ENCODE results near the gene HIBADH.
"Not testable (repeated sequence)": the region's sequence is repeated elsewhere in the genome, so short reads cannot be mapped to it uniquely, and the experiment has no call there.

HIBADH gene

DNA sequence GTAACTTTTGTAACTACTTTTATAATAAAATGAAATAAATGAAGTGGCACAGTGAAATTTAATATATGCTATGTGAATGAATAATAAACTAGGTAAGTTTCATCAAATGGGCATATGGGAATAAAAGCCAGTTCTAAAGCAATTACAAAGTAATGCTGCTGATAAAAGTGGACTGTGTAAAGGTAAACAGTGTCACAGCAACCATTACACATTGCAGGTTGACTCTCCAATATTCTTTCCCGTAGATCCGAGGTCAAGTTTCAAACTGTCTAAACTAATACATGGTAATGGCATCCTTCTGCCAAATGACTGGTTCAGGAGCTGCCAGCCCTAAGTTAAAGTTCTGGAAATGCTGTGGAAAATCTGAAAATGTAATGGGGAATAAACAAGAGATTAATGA lies 6.0 kb downstream of the HIBADH start:
- H3K4me3 Mint-ChIP-seq, result no peak overlapping the region
- H3K27ac Mint-ChIP-seq, result no peak overlapping the region
- peaks cover 12% of the 10 kb centered on the region for H3K36me3 Mint-ChIP-seq
- no peaks in the 10 kb centered on the region for H3K27me3 Mint-ChIP-seq
- peaks cover 13% of the 10 kb centered on the region for H3K4me1 Mint-ChIP-seq
- no peaks in the 10 kb centered on the region for H3K9me3 Mint-ChIP-seq

DNA sequence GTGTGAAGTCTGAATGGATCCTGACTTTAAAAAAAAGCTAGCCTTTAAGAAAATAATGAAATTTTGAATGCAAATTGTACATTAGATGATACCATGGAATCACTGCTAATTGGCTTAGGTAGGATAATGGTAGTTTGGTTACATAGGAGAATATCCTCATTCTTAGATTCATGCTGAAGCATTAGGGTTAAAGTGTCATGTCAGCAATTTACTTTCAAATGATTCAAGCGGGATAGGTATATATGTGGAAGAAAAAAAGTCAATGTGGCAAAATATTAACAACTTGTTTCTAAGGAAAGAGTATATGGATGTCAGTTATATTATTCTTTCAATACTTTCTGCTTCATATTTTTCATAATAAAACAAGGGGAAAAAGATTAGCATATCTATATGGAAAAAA lies 7.5 kb downstream of the HIBADH start:
- H3K27me3 Mint-ChIP-seq, result no peaks in the 10 kb centered on the region
- peaks cover 16% of the 10 kb centered on the region for H3K36me3 Mint-ChIP-seq
- peaks cover 6% of the 10 kb centered on the region for H3K4me1 Mint-ChIP-seq
- no peak overlapping the region for H3K27ac Mint-ChIP-seq
- H3K4me3 Mint-ChIP-seq, result no peak overlapping the region
- H3K9me3 Mint-ChIP-seq, result no peaks in the 10 kb centered on the region

DNA sequence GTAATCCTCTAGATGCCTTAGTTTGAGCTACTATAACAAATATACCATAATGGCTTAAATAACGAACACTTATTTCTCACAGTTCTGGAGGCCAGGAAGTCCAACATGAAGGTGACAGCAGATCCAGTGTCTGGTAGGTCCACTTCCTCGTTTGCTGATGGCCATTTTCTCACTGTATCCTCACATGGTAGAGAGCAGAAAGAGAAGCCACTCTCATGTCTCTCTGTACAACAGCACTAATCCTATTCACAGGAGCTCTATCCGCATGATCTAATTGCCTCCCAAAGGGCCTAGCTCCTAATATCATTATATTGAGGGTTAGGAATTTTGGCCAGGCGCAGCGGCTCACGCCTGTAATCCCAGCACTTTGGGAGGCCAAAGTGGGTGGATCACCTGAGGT lies 10.2 kb downstream of the HIBADH start:
- Mint-ChIP-seq H3K36me3 (peaks cover 20% of the 10 kb centered on the region), H3K27ac (no peak overlapping the region), H3K4me3 (no peak overlapping the region), H3K27me3 (no peaks in the 10 kb centered on the region), H3K4me1 (peaks cover 2% of the 10 kb centered on the region), H3K9me3 (no peaks in the 10 kb centered on the region)

DNA sequence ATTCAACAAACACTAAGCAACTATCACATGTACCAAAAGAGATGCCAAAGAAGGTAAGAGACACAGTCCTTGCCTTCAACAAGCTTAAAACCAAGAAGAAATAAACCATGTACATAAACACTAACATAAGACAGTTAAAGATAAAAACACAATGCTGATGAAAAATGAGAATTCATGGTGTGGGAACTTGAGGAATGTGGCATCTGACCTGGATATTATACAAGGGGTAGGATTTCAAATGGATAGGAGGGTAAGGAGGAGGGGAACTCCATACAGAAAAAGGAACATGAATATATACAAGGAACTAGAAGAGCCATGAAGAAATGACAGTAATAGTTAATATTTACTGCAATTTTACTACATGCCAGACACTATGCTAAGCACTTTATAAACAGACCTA lies 11.0 kb downstream of the HIBADH start:
- Mint-ChIP-seq H3K9me3 (no peaks in the 10 kb centered on the region), H3K36me3 (peaks cover 22% of the 10 kb centered on the region), H3K4me1 (peaks cover 3% of the 10 kb centered on the region), H3K27me3 (no peaks in the 10 kb centered on the region), H3K4me3 (no peak overlapping the region), H3K27ac (no peak overlapping the region)

DNA sequence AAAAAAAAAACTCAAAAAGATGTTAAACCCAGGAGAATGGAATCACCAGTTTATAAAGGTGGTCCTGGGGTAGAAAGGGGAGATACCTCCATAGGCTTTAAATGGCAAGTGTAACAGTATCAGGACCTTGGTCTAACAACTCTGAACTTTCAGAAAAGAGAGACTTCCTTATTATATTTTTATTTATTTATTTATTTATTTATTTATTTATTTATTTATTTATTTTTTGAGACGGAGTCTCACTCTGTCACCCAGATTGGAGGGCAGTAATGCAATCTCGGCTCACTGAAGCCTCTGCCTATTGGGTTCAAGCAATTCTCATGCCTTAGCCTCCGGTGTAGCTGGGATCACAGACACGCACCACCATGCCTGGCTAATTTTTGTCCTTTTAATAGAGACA lies 12.4 kb downstream of the HIBADH start:
- no peaks in the 10 kb centered on the region for H3K9me3 Mint-ChIP-seq
- no peak overlapping the region for H3K27ac Mint-ChIP-seq
- H3K4me3 Mint-ChIP-seq, result no peak overlapping the region

DNA sequence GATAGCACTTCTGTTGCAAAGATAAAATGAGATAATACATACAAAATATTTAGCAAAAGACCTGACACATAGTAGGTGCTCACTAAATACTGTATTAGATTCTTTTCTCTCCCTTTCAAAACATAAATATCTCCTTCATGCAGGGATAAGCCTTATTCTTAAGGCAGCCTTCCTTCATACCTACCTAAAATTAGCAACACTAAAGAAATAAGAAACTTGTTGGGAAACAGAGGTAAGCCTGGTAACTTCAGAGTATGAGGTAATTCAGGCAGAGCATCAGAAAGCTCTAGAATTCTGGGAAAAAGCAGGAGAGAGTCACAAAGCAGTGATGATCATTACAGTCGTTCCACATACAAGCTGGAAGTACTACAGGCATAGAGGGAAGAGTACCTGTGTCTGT lies 15.2 kb downstream of the HIBADH start:
- Mint-ChIP-seq H3K27ac (no peak overlapping the region), H3K36me3 (peaks cover 25% of the 10 kb centered on the region), H3K4me1 (peaks cover 14% of the 10 kb centered on the region), H3K9me3 (no peaks in the 10 kb centered on the region), H3K27me3 (no peaks in the 10 kb centered on the region), H3K4me3 (no peak overlapping the region)

More for the DNA sequence above, 12.4 kb downstream of the HIBADH start:
- Mint-ChIP-seq H3K4me1 (peaks cover 9% of the 10 kb centered on the region), H3K36me3 (peaks cover 24% of the 10 kb centered on the region), H3K27me3 (no peaks in the 10 kb centered on the region)

DNA sequence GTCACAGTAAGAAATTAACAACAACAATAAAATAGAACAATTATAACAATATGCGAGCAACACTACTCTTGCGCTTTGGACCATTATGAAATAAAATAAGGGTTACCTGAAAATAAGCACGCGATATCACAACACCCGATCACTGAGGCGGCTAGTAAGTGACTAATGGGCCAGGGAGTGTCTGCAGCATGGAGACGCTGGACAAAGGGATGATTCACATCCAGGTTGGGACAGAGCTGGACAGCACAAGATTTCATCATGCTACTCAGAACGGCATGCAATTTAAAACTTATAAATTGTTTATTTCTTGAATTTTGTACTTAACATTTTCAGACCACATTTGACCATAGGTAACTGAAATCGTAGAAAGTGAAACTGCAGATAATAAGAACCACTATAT lies 15.6 kb downstream of the HIBADH start:
- H3K36me3 Mint-ChIP-seq, result peaks cover 23% of the 10 kb centered on the region
- H3K9me3 Mint-ChIP-seq, result no peaks in the 10 kb centered on the region
- no peaks in the 10 kb centered on the region for H3K27me3 Mint-ChIP-seq
- no peak overlapping the region for H3K4me3 Mint-ChIP-seq
- no peak overlapping the region for H3K27ac Mint-ChIP-seq
- H3K4me1 Mint-ChIP-seq, result peaks cover 14% of the 10 kb centered on the region

DNA sequence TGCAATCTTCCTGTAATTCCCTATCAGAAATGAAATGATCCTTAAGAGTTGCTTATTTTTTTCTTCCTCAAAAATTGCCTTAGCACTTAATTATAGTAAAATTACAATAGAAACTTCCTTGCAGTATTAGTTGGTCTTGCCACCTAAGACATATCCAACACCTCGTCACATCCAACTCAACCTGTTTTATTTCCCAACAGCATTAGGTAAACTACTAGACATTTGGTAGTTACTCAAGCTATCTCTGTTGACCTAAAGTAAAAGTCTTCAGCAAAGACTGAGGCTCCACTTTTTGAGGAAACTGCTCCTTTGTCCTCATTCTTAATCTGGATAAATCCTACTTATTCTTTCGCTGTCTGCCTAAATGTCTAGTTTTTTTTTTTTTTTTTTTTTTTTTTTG lies 20.4 kb downstream of the HIBADH start:
- H3K27ac Mint-ChIP-seq, result no peak overlapping the region
- H3K4me1 Mint-ChIP-seq, result peaks cover 22% of the 10 kb centered on the region
- no peaks in the 10 kb centered on the region for H3K27me3 Mint-ChIP-seq
- H3K36me3 Mint-ChIP-seq, result peaks cover 13% of the 10 kb centered on the region
- H3K4me3 Mint-ChIP-seq, result no peak overlapping the region
- H3K9me3 Mint-ChIP-seq, result no peaks in the 10 kb centered on the region

DNA sequence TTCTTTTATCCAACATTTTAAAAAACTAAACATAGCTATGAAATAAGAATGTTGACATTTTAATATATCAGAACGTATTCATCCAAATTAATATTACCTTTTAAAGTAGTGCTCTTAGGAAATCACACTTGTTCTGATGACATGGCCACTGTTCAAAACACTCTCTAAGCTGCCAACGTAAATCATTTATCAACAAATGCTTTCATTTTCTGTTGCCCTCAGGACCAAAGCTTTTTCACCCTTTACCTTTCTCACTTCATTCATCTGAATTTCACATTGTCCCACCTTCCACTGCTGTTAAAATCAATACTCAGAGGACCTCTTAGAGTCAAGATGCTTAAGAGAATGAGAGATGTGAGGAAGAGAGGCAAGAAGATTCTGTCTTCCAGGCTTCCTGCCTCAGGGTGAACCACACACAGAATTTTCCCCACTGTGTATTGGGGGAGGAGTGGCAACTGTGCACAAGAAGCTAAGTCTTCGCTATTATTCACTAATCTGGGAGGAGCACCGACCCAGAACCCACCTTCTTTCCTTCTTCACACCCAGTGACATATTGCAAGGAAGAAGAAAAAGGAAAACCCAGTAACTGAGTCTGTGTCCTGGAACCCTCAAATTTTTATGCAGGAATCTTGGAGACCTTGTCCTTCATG lies 21.0 kb downstream of the HIBADH start:
- Mint-ChIP-seq H3K27me3 (no peaks in the 10 kb centered on the region), H3K27ac (no peak overlapping the region), H3K36me3 (peaks cover 12% of the 10 kb centered on the region), H3K4me1 (peaks cover 25% of the 10 kb centered on the region), H3K4me3 (no peak overlapping the region), H3K9me3 (no peaks in the 10 kb centered on the region)

DNA sequence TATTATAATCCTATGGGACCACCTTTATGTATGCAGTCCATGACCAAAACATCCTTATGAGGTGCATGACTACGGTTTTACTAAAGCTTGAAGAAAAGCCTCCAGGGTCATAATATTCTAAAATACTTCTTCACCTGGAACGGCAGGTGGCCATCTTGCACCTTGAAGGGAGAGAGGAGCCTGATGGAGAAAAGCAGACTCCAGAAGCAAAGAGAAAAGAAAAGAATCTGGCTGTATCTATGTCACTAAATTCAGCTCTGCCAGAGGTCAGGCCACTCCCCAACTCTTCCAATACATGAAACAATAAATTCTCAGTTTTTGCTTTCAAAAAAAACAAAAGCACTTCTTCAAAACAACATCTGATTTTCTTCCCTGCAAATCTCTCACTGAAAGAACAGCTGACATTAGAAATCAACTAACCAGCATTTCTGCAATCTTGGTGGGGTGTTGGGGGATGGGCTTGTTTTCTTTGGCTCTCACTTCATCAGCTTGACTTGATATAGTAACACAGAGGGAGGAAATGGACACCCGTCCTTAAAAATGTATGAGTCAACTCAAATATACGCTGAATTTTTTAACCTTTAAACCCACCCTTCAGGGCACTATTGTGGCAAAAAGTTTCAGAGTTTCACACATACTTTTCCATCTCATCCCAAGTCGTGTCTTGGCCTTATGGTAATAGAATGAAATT lies 21.7 kb downstream of the HIBADH start:
- H3K27ac Mint-ChIP-seq, result no peak overlapping the region

DNA sequence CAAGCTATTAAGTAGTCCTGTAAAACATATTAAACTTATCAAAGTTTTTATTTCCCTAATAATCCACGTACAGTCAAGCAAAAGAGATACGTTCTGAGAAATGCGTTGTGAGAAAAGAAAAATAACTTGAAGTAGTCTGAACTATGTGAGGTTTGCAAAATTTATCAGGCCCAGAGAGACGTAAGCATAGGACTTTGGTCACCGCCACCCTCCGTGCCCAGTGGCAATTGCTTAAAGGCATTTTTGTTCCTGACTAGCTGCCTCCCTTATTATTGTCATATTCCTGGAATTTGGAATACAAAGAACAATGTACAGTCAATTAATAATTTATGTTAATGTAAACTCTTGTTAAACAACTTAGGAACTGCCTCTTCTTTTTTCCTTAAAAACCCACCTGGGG lies 22.8 kb downstream of the HIBADH start:
- H3K27me3 Mint-ChIP-seq, result no peaks in the 10 kb centered on the region
- H3K4me3 Mint-ChIP-seq, result no peak overlapping the region
- no peaks in the 10 kb centered on the region for H3K9me3 Mint-ChIP-seq
- H3K4me1 Mint-ChIP-seq, result peaks cover 34% of the 10 kb centered on the region
- H3K27ac Mint-ChIP-seq, result no peak overlapping the region
- H3K36me3 Mint-ChIP-seq, result peaks cover 11% of the 10 kb centered on the region

More for the DNA sequence above, 21.7 kb downstream of the HIBADH start:
- H3K27me3 Mint-ChIP-seq, result no peaks in the 10 kb centered on the region
- peaks cover 12% of the 10 kb centered on the region for H3K36me3 Mint-ChIP-seq
- no peaks in the 10 kb centered on the region for H3K9me3 Mint-ChIP-seq
- peaks cover 32% of the 10 kb centered on the region for H3K4me1 Mint-ChIP-seq
- H3K4me3 Mint-ChIP-seq, result no peak overlapping the region

DNA sequence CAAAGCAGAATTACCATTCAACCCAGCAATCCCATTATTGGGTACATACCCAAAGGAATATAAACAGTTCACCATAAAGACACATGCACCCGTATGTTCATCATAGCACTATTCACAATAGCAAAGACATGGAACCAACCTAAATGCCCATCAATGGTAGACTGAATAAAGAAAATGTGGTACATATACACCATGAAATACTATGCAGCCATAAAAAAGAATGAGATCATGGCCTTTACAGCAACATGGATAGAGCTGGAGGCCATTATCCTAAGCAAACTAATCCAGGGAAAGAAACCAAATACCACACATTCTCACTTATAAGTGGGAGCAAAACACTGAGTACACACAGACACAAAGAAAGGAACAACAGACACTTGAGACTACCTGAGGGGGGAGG lies 23.6 kb downstream of the HIBADH start:
- H3K9me3 Mint-ChIP-seq, H3K27me3 Mint-ChIP-seq, H3K36me3 Mint-ChIP-seq, H3K27ac Mint-ChIP-seq, H3K4me3 Mint-ChIP-seq: not testable (repeated sequence)
- peaks cover 33% of the 10 kb centered on the region for H3K4me1 Mint-ChIP-seq

DNA sequence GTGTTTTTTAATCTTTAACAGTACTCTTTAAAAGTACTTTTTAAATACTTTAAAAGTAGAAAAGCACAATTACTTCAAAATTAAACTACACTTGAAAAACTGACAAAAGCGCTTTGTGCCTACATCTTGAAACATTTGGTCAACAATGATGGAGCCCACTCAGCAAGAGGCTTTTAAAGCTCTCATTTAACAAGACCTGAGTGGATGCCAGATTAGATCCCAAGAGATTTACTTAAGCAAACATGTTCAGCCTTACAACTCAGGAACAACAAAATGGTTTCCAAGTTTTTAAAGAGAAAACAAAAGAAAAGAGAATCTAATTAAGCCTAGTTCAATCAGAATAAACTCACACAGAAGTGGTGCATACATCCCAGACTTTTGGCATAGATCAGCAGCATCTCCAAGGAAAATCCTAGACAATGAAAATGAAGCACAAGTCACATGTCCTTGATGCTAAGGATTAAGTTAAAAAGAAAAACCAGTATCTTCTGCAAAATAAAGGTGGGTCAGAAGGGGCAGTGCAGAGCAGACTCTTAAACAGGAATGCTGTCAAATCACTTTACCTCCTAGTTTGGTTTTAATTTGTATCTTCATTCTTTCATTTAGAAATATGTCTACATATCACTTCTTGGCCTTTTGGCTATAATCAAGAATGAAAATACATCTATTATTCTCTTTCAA lies 26.2 kb downstream of the HIBADH start:
- Mint-ChIP-seq H3K4me1 (peaks cover 33% of the 10 kb centered on the region), H3K27me3 (no peaks in the 10 kb centered on the region), H3K9me3 (no peaks in the 10 kb centered on the region), H3K36me3 (peaks cover 12% of the 10 kb centered on the region), H3K4me3 (no peak overlapping the region), H3K27ac (no peak overlapping the region)

DNA sequence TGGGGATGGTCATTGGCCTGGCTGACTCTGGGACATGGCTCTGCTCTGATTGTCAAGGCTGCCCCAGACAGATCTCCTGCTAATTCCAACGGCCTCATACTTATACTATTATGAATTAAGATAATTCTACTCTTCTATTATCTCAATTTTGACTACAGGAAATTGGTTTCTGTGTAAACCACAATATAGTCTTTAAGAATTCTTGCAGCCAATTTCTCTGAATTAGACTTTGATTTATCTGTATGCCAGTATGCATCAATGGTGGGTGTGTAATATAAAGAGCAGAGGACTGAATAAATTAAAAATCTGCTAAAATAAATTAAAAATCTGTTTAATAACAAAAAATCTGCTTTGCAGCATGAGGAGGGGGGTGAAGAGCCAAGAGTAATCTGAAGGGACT lies 27.0 kb downstream of the HIBADH start:
- Mint-ChIP-seq H3K36me3 (peaks cover 17% of the 10 kb centered on the region), H3K27me3 (no peaks in the 10 kb centered on the region), H3K9me3 (no peaks in the 10 kb centered on the region), H3K27ac (no peak overlapping the region), H3K4me3 (no peak overlapping the region), H3K4me1 (peaks cover 33% of the 10 kb centered on the region)

DNA sequence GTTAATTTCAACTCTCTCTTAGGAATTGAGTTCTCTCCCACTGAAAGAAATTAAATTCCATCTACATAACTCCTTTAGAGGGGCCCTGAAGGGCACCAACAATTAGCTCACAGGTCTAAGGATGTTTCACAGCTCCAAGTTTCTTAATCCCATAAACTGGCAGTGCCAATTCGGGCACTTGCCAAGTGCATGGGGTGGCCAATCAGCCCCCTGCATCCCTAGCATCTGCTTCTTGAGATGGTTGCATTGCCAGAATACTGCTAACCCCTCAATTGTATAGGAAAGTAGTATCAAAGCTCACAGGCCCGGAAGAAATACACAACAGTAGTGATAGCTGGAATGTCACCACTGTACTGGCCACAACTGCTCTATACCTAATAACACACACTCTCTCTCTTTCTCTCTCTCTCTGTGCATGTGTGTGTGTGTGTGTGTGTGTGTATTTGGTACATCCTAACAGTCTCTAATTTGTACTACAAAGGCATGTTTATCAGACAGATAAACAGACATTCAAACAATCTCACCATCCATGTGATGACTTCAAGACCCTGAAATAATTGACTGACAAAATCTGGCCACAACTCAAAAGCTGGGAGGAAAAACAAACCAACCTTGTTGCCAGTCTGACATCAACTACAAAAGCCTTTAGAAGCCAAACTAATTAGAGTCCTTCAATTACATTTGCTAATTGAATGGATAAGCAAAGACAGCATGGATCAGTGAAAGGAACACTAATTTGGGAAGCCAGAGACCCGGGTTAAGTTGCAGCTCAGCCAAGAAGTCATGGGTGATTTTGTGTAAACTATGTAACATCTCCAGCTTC lies 27.8 kb downstream of the HIBADH start:
- Mint-ChIP-seq H3K9me3 (no peaks in the 10 kb centered on the region), H3K4me1 (peaks cover 33% of the 10 kb centered on the region), H3K4me3 (no peak overlapping the region), H3K36me3 (peaks cover 17% of the 10 kb centered on the region), H3K27me3 (no peaks in the 10 kb centered on the region), H3K27ac (no peak overlapping the region)

DNA sequence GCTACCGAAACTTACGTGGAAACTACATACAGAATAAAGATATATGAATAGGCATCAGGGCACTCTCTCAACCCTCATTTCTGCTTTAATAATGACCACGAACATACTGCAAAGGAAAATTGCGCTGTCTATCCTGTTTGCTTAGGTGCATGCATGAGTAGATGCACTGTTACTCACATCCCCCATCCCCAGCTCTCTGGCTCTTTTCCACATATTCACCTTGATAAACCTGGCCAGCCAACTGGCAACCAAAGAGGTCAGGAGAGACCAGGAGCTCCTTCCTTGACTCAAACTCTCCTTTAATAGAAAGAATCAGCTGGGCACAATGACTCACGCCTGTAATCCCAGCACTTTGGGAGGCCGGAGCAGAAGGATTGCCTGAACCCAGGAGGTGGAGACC lies 29.6 kb downstream of the HIBADH start:
- no peaks in the 10 kb centered on the region for H3K9me3 Mint-ChIP-seq
- H3K4me1 Mint-ChIP-seq, result peaks cover 27% of the 10 kb centered on the region
- H3K4me3 Mint-ChIP-seq, result no peak overlapping the region
- peaks cover 18% of the 10 kb centered on the region for H3K36me3 Mint-ChIP-seq
- H3K27ac Mint-ChIP-seq, result no peak overlapping the region
- no peaks in the 10 kb centered on the region for H3K27me3 Mint-ChIP-seq

Measured in activated naive CD4-positive, alpha-beta T cell treated with anti-CD3 and anti-CD28 coated beads, Interleukin-2, amount 50 U/mL, for 24 hours (primary cell).